ENCODE data around the gene ATPAF1.
A peak's percentile ranks its signal among the peaks of the same experiment; 100 is the strongest.

The ATPAF1 gene

GRCh38 chr1:46616277-46617107 is 51.7 kb downstream of the ATPAF1 start, which contains the start of gene MOB3C:
Gene MOB3C (minus strand): TSS chr1:46616811. CDS start chr1:46613321, 3,490 bp downstream.
- Histone ChIP-seq H2BK12ac (ENCODE audit: low read length) (peak within 1 kb of the TSS; percentile 64), H3K9ac (ENCODE audit: low read depth, low read length, poor library complexity) (peak within 1 kb of the TSS; percentile 98), H3K27ac (replicated peaks; ENCODE audit: low read length) (peak within 1 kb of the TSS; percentile 41), H4K91ac (ENCODE audit: low read depth, low read length, poor library complexity) (no peak within 1 kb of the TSS), H2BK15ac (ENCODE audit: low read length) (peak within 1 kb of the TSS; percentile 84), H4K8ac (ENCODE audit: low read depth, low read length) (peak within 1 kb of the TSS; percentile 4), H3K9me3 (replicated peaks in 1 of 2; ENCODE audit: control insufficient read depth in 2 of 2, insufficient read depth in 1 of 2, low read depth in 1 of 2, low read length in 2 of 2) (no peaks in the 10 kb centered on the region), H3K4me2 (ENCODE audit: insufficient read depth, low read length, poor library complexity, severe bottlenecking) (peak within 1 kb of the TSS; percentile 97), H2BK120ac (ENCODE audit: low read depth, low read length) (peak within 1 kb of the TSS; percentile 90), H3K36me3 (replicated peaks in 1 of 2; ENCODE audit: control insufficient read depth in 2 of 2, insufficient read depth in 2 of 2, low read length in 2 of 2) (no peaks in the 10 kb centered on the region), H3K4ac (ENCODE audit: low read length) (peak within 1 kb of the TSS; percentile 30), H2AFZ (ENCODE audit: low read length) (peak within 1 kb of the TSS; percentile 95), H3K79me1 (ENCODE audit: low read depth, low read length) (no peaks in the 10 kb centered on the region), H2BK5ac (ENCODE audit: low read length) (no peak within 1 kb of the TSS), H3K4me1 (ENCODE audit: control insufficient read depth in 2 of 2, insufficient read depth in 1 of 2, low read depth in 1 of 2, low read length in 2 of 2) (peaks cover 20 to 26% of the 10 kb centered on the region in 2 donors), H3K14ac (ENCODE audit: low read length) (peak within 1 kb of the TSS; percentile 66), H3K4me3 (ENCODE audit: low read length in 2 of 2) (peak within 1 kb of the TSS; percentile 66 to 86), H3K27me3 (ENCODE audit: control insufficient read depth in 3 of 3, insufficient read depth in 3 of 3, low read depth in 1 of 3, low read length in 3 of 3) (peaks cover 0 to 13% (median 5%) of the 10 kb centered on the region in 3 experiments), H3K23ac (ENCODE audit: low read depth, low read length, poor library complexity) (peak within 1 kb of the TSS; percentile 90), H2AK5ac (ENCODE audit: low read depth, low read length) (peak within 1 kb of the TSS; percentile 5), H3K18ac (ENCODE audit: low read length) (peak within 1 kb of the TSS; percentile 96)
- WGBS, 2 donors (ENCODE audit: extremely low coverage in 2 of 2, insufficient read length in 2 of 2, insufficient replicate concordance in 1 of 2): no CpG with 5 or more reads among the region's 62 CpGs
- DNase-seq (ENCODE audit: low spot score): peak; percentile 33

DNA sequence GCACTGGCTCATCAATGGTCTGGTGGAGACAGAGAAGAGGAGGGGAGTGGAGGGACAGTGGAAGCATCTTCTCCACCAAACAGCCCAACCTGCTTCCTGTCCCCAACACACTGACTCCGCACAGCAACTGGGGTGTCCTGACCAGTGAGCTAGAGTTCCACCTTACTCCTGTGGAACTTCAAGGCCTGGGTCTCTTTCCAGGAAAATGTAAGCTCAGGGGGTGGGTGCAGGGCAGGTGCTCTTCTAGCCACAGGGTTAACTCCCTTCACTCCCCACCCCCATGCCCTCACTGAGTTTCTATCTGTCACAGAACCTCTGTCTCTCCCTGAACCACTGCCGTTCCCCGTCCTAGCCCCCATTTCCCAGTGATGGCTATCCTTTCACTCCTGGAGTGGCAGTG is 52.4 kb downstream of the ATPAF1 start:
- peak overlapping the region in 1 of 2 donors; percentile 66 for H3K4me3 ChIP-seq (ENCODE audit: low read length in 2 of 2)
- DNase-seq (ENCODE audit: low spot score): no peak
- no peak overlapping the region for H4K8ac ChIP-seq (ENCODE audit: low read depth, low read length)
- peak overlapping the region; percentile 95 for H2AFZ ChIP-seq (ENCODE audit: low read length)
- peak overlapping the region; percentile 5 for H2AK5ac ChIP-seq (ENCODE audit: low read depth, low read length)
- no peak overlapping the region for H3K4me2 ChIP-seq (ENCODE audit: insufficient read depth, low read length, poor library complexity, severe bottlenecking)
- H4K91ac ChIP-seq (ENCODE audit: low read depth, low read length, poor library complexity): no peak overlapping the region
- no peaks in the 10 kb centered on the region for H3K9me3 ChIP-seq (replicated peaks in 1 of 2; ENCODE audit: control insufficient read depth in 2 of 2, insufficient read depth in 1 of 2, low read depth in 1 of 2, low read length in 2 of 2)
- no CpG with 5 or more reads among the region's 3 CpGs for WGBS, 2 donors (ENCODE audit: extremely low coverage in 2 of 2, insufficient read length in 2 of 2, insufficient replicate concordance in 1 of 2)
- H3K36me3 ChIP-seq (replicated peaks in 1 of 2; ENCODE audit: control insufficient read depth in 2 of 2, insufficient read depth in 2 of 2, low read length in 2 of 2): no peaks in the 10 kb centered on the region
- H2BK15ac ChIP-seq (ENCODE audit: low read length): peak overlapping the region; percentile 23
- peak overlapping the region; percentile 90 for H2BK120ac ChIP-seq (ENCODE audit: low read depth, low read length)
- H3K23ac ChIP-seq (ENCODE audit: low read depth, low read length, poor library complexity): no peak overlapping the region
- peaks cover 20 to 26% of the 10 kb centered on the region in 2 donors for H3K4me1 ChIP-seq (ENCODE audit: control insufficient read depth in 2 of 2, insufficient read depth in 1 of 2, low read depth in 1 of 2, low read length in 2 of 2)
- no peak overlapping the region for H3K4ac ChIP-seq (ENCODE audit: low read length)
- no peak overlapping the region for H3K27ac ChIP-seq (replicated peaks; ENCODE audit: low read length)
- no peak overlapping the region for H2BK12ac ChIP-seq (ENCODE audit: low read length)
- H2BK5ac ChIP-seq (ENCODE audit: low read length): no peak overlapping the region
- peak overlapping the region; percentile 61 for H3K18ac ChIP-seq (ENCODE audit: low read length)
- peaks cover 0 to 13% (median 5%) of the 10 kb centered on the region in 3 experiments for H3K27me3 ChIP-seq (ENCODE audit: control insufficient read depth in 3 of 3, insufficient read depth in 3 of 3, low read depth in 1 of 3, low read length in 3 of 3)
- H3K79me1 ChIP-seq (ENCODE audit: low read depth, low read length): no peaks in the 10 kb centered on the region
- H3K9ac ChIP-seq (ENCODE audit: low read depth, low read length, poor library complexity): no peak overlapping the region
- no peak overlapping the region for H3K14ac ChIP-seq (ENCODE audit: low read length)

DNA sequence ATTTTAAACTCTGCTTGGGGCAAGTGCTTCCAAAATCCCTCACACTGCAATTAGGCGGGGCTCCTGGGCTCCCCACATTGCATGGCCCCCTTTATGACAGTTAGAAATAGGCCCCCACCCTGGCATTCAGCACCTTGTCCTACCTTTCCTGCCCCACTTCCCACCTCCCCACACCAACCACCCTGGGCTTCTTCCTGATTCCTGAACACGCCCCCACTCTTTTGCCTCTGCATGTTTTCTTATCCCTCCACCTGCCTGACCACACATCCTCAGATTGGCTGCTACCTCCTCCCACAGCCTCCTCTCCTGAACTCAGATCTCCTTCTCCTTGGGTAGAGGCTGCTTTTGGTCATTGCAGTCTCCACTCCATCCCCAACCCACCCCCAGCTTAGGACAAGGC is 53.1 kb downstream of the ATPAF1 start:
- Histone ChIP-seq H3K4me1 (ENCODE audit: control insufficient read depth in 2 of 2, insufficient read depth in 1 of 2, low read depth in 1 of 2, low read length in 2 of 2) (peaks cover 20 to 26% of the 10 kb centered on the region in 2 donors), H3K23ac (ENCODE audit: low read depth, low read length, poor library complexity) (no peak overlapping the region), H3K18ac (ENCODE audit: low read length) (no peak overlapping the region), H2BK120ac (ENCODE audit: low read depth, low read length) (no peak overlapping the region), H3K14ac (ENCODE audit: low read length) (no peak overlapping the region), H2BK12ac (ENCODE audit: low read length) (peak overlapping the region; percentile 80), H2BK5ac (ENCODE audit: low read length) (no peak overlapping the region), H4K8ac (ENCODE audit: low read depth, low read length) (no peak overlapping the region), H3K27ac (replicated peaks; ENCODE audit: low read length) (no peak overlapping the region), H3K4me3 (ENCODE audit: low read length in 2 of 2) (no peak overlapping the region), H3K79me1 (ENCODE audit: low read depth, low read length) (no peaks in the 10 kb centered on the region), H3K4me2 (ENCODE audit: insufficient read depth, low read length, poor library complexity, severe bottlenecking) (no peak overlapping the region), H2AFZ (ENCODE audit: low read length) (no peak overlapping the region), H2AK5ac (ENCODE audit: low read depth, low read length) (peak overlapping the region; percentile 77), H4K91ac (ENCODE audit: low read depth, low read length, poor library complexity) (no peak overlapping the region), H3K36me3 (replicated peaks in 1 of 2; ENCODE audit: control insufficient read depth in 2 of 2, insufficient read depth in 2 of 2, low read length in 2 of 2) (no peaks in the 10 kb centered on the region), H3K27me3 (ENCODE audit: control insufficient read depth in 3 of 3, insufficient read depth in 3 of 3, low read depth in 1 of 3, low read length in 3 of 3) (peaks cover 0 to 13% (median 5%) of the 10 kb centered on the region in 3 experiments), H3K4ac (ENCODE audit: low read length) (no peak overlapping the region), H3K9me3 (replicated peaks in 1 of 2; ENCODE audit: control insufficient read depth in 2 of 2, insufficient read depth in 1 of 2, low read depth in 1 of 2, low read length in 2 of 2) (no peaks in the 10 kb centered on the region), H3K9ac (ENCODE audit: low read depth, low read length, poor library complexity) (no peak overlapping the region), H2BK15ac (ENCODE audit: low read length) (peak overlapping the region; percentile 20)
- no CpG with 5 or more reads among the region's 2 CpGs for WGBS, 2 donors (ENCODE audit: extremely low coverage in 2 of 2, insufficient read length in 2 of 2, insufficient replicate concordance in 1 of 2)
- DNase-seq (ENCODE audit: low spot score): no peak

DNA sequence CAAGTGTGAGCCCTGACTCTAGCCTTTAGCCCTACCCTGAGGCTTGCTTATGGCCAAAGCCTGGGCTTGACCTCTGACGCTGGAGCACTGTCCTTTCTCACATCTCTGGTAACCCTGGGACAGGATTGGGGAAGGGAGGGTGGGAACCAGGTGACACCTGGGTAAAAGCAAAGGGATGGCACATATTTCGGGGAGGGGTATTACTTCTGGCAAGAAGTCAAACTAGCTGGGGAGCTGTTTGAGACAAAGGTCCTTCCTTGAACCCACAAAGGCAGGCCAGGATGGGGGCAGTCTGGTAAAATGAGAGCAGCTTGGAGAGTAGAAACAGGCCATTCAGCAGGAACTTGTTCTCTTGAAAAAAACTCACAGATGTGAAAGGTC is 53.6 kb downstream of the ATPAF1 start:
- no peaks in the 10 kb centered on the region for H3K36me3 ChIP-seq (replicated peaks in 1 of 2; ENCODE audit: control insufficient read depth in 2 of 2, insufficient read depth in 2 of 2, low read length in 2 of 2)
- no peak overlapping the region for H2BK5ac ChIP-seq (ENCODE audit: low read length)
- no peak overlapping the region for H4K91ac ChIP-seq (ENCODE audit: low read depth, low read length, poor library complexity)
- H3K9ac ChIP-seq (ENCODE audit: low read depth, low read length, poor library complexity): no peak overlapping the region
- no peaks in the 10 kb centered on the region for H3K79me1 ChIP-seq (ENCODE audit: low read depth, low read length)
- H2BK120ac ChIP-seq (ENCODE audit: low read depth, low read length): no peak overlapping the region
- H3K14ac ChIP-seq (ENCODE audit: low read length): no peak overlapping the region
- whole genome bisulfite sequencing, 2 donors (ENCODE audit: extremely low coverage in 2 of 2, insufficient read length in 2 of 2, insufficient replicate concordance in 1 of 2): no CpG with 5 or more reads among the region's 2 CpGs
- H4K8ac ChIP-seq (ENCODE audit: low read depth, low read length): no peak overlapping the region
- H2AFZ ChIP-seq (ENCODE audit: low read length): no peak overlapping the region
- no peak overlapping the region for H3K4ac ChIP-seq (ENCODE audit: low read length)
- H3K4me3 ChIP-seq (ENCODE audit: low read length in 2 of 2): no peak overlapping the region
- H3K27ac ChIP-seq (replicated peaks; ENCODE audit: low read length): no peak overlapping the region
- DNase-seq (ENCODE audit: low spot score): no peak
- no peak overlapping the region for H3K23ac ChIP-seq (ENCODE audit: low read depth, low read length, poor library complexity)
- peaks cover 20 to 26% of the 10 kb centered on the region in 2 donors for H3K4me1 ChIP-seq (ENCODE audit: control insufficient read depth in 2 of 2, insufficient read depth in 1 of 2, low read depth in 1 of 2, low read length in 2 of 2)
- H3K18ac ChIP-seq (ENCODE audit: low read length): no peak overlapping the region
- no peak overlapping the region for H2BK12ac ChIP-seq (ENCODE audit: low read length)
- H3K27me3 ChIP-seq (ENCODE audit: control insufficient read depth in 3 of 3, insufficient read depth in 3 of 3, low read depth in 1 of 3, low read length in 3 of 3): peaks cover 0 to 13% (median 5%) of the 10 kb centered on the region in 3 experiments
- no peak overlapping the region for H2BK15ac ChIP-seq (ENCODE audit: low read length)
- H2AK5ac ChIP-seq (ENCODE audit: low read depth, low read length): peak overlapping the region; percentile 11
- H3K4me2 ChIP-seq (ENCODE audit: insufficient read depth, low read length, poor library complexity, severe bottlenecking): no peak overlapping the region
- no peaks in the 10 kb centered on the region for H3K9me3 ChIP-seq (replicated peaks in 1 of 2; ENCODE audit: control insufficient read depth in 2 of 2, insufficient read depth in 1 of 2, low read depth in 1 of 2, low read length in 2 of 2)

Data from neuronal stem cell (in vitro differentiated cells).